Glutamatergic neuron (in vitro differentiated cells): Measurements from ENCODE around the gene EML6. TPM values are rescaled to one million over a fixed set of nuclear protein-coding genes. Genes with fewer than 3 reads are reported as not detected.

Experiments
- DNase-seq: peaks from one replicate; pipeline ENCODE4 v3.0.0; 2022
- H3K27ac Mint-ChIP-seq: one replicate; pipeline ENCODE4 v1.8.0; 2020; ENCODE audit warnings: mild to moderate bottlenecking, mixed read lengths, inconsistent platforms; ENCODE audit not compliant: unreplicated experiment
- H3K27me3 Mint-ChIP-seq: one replicate; pipeline ENCODE4 v1.8.0; 2020; ENCODE audit warnings: mild to moderate bottlenecking, moderate library complexity, mixed read lengths, inconsistent platforms; ENCODE audit not compliant: unreplicated experiment
- H3K36me3 Mint-ChIP-seq: one replicate; pipeline ENCODE4 v1.8.0; 2020; ENCODE audit warnings: mild to moderate bottlenecking, mixed read lengths, inconsistent platforms; ENCODE audit not compliant: unreplicated experiment
- H3K4me1 Mint-ChIP-seq: one replicate; pipeline ENCODE4 v1.8.0; 2020; ENCODE audit warnings: mild to moderate bottlenecking, low read depth, mixed read lengths, inconsistent platforms; ENCODE audit not compliant: unreplicated experiment
- H3K4me3 Mint-ChIP-seq: one replicate; pipeline ENCODE4 v1.8.0; 2020; ENCODE audit warnings: mild to moderate bottlenecking, mixed read lengths, inconsistent platforms; ENCODE audit not compliant: unreplicated experiment
- H3K9me3 Mint-ChIP-seq: one replicate; pipeline ENCODE4 v1.8.0; 2020; ENCODE audit warnings: mild to moderate bottlenecking, moderate library complexity, mixed read lengths, inconsistent platforms; ENCODE audit not compliant: unreplicated experiment
- CTCF ChIP-seq: fragments of 200-600 bp; sonication (generic); IDR thresholded peaks from one replicate; pipeline ENCODE4 v1.5.0; 2021; ENCODE audit not compliant: partially characterized antibody, unreplicated experiment
- total RNA-seq: library from RNA; stranded (reverse); fragmentation: NEBNext Ultra II Directional; extraction: Animal tissue kit (Norgen Biotek cat#: 25700); gene quantifications from one replicate; pipeline ENCODE4 v1.2.1, GENCODE V29; 2021; ENCODE audit not compliant: unreplicated experiment

EML6 gene
- total RNA-seq, 1 donor from 2014 or later = 0.91 TPM

GRCh38 chr2:55003706-55004639 is 280.5 kb downstream of the EML6 start:
- Mint-ChIP-seq H3K9me3 (peaks cover 8% of the 10 kb centered on the region), H3K27me3 (peaks cover 4% of the 10 kb centered on the region), H3K36me3 (no peaks in the 10 kb centered on the region), H3K4me3 (no peak overlapping the region), H3K27ac (no peak overlapping the region), H3K4me1 (peaks cover 50% of the 10 kb centered on the region)
- no peak for TF ChIP-seq CTCF
- no peak for DNase-seq

GRCh38 chr2:55006306-55006705 is 282.8 kb downstream of the EML6 start:
- Mint-ChIP-seq H3K27ac (no peak overlapping the region), H3K4me3 (no peak overlapping the region), H3K4me1 (peaks cover 52% of the 10 kb centered on the region), H3K36me3 (no peaks in the 10 kb centered on the region), H3K27me3 (peaks cover 7% of the 10 kb centered on the region), H3K9me3 (peaks cover 10% of the 10 kb centered on the region)
- no peak for DNase-seq
- no peak for TF ChIP-seq CTCF

GRCh38 chr2:55009277-55010060 is 286.0 kb downstream of the EML6 start:
- peaks cover 7% of the 10 kb centered on the region for H3K27me3 Mint-ChIP-seq
- no peaks in the 10 kb centered on the region for H3K36me3 Mint-ChIP-seq
- H3K27ac Mint-ChIP-seq = no peak overlapping the region
- no peak overlapping the region for H3K4me3 Mint-ChIP-seq
- DNase-seq = no peak
- peaks cover 10% of the 10 kb centered on the region for H3K9me3 Mint-ChIP-seq
- H3K4me1 Mint-ChIP-seq = peaks cover 60% of the 10 kb centered on the region
- no peak for TF ChIP-seq CTCF

- Mint-ChIP-seq H3K4me3 (peak overlapping the region; percentile 82), H3K9me3 (peaks cover 11% of the 10 kb centered on the region), H3K4me1 (peaks cover 57% of the 10 kb centered on the region), H3K27me3 (peaks cover 9% of the 10 kb centered on the region), H3K27ac (peak overlapping the region; percentile 76), H3K36me3 (no peaks in the 10 kb centered on the region)
- TF ChIP-seq CTCF = no peak
- no peak for DNase-seq
These were observed 286.7 kb downstream of the EML6 start for GRCh38 chr2:55010149-55010591.
